Hippocampal formation (tissue), 2 donors: ENCODE data around the gene BYSL.
A peak's percentile ranks its signal among the peaks of the same experiment; 100 is the strongest.

Experiments used
- DNase-seq, 2 donors: peaks; one replicate each; lab custom pipeline; 2025; lab: John Stamatoyannopoulos, UW

Gene BYSL

GRCh38 chr6:41914869-41915530 is 6.3 kb upstream of the BYSL start:
- DNase-seq, result no peak

- no peak for DNase-seq
Observed at GRCh38 chr6:41917528-41917927, 3.8 kb upstream of the BYSL start.

GRCh38 chr6:41921712-41921998 is 356 bp downstream of the BYSL start:
- DNase-seq, result no peak

- DNase-seq, result no peak
Observed at GRCh38 chr6:41922154-41922553, 855 bp downstream of the BYSL start.

GRCh38 chr6:41927253-41927652 is 6.0 kb downstream of the BYSL start:
- DNase-seq, result no peak

GRCh38 chr6:41929924-41930323 is 8.6 kb downstream of the BYSL start:
- no peak for DNase-seq

- DNase-seq, result no peak
Observed at GRCh38 chr6:41931792-41932191, 10.5 kb downstream of the BYSL start.

GRCh38 chr6:41932378-41932777 is 11.1 kb downstream of the BYSL start:
- DNase-seq, result no peak

- no peak for DNase-seq
Observed at GRCh38 chr6:41934278-41935192, 13.2 kb downstream of the BYSL start.

GRCh38 chr6:41935193-41935574 is 13.9 kb downstream of the BYSL start:
- no peak for DNase-seq

- no peak for DNase-seq
Observed at GRCh38 chr6:41935685-41936072, 14.4 kb downstream of the BYSL start.

GRCh38 chr6:41936073-41936837 is 15.0 kb downstream of the BYSL start:
- peak; percentile 76 to 84 for DNase-seq

- DNase-seq, result no peak
Observed at GRCh38 chr6:41937472-41937860, 16.2 kb downstream of the BYSL start.

- no peak for DNase-seq
Observed at GRCh38 chr6:41937861-41938574, 16.7 kb downstream of the BYSL start.

GRCh38 chr6:41938590-41939175 is 17.4 kb downstream of the BYSL start:
- no peak for DNase-seq

- peak in 1 of 2 donors; percentile 23 for DNase-seq
Observed at GRCh38 chr6:41939176-41939847, 18.0 kb downstream of the BYSL start.

- no peak for DNase-seq
Observed at GRCh38 chr6:41939848-41940758, 18.8 kb downstream of the BYSL start.

GRCh38 chr6:41940759-41941279 is 19.5 kb downstream of the BYSL start:
- peak; percentile 10 to 30 for DNase-seq

- DNase-seq, result peak; percentile 81 to 91
Observed at GRCh38 chr6:41941280-41942066, 20.2 kb downstream of the BYSL start, which contains the start of gene CCND3. CCND3 (minus strand) TSS chr6:41941808; CDS start chr6:41941649, 159 bp downstream.
